ENCODE results near the gene NCOA1. TPM values are rescaled to one million over a fixed set of nuclear protein-coding genes. Genes with fewer than 3 reads are reported as not detected.

NCOA1 gene
- polyA plus RNA-seq, 1 of the 3 experiments (the other 2 are of a cell fraction) = 10.7 TPM

DNA sequence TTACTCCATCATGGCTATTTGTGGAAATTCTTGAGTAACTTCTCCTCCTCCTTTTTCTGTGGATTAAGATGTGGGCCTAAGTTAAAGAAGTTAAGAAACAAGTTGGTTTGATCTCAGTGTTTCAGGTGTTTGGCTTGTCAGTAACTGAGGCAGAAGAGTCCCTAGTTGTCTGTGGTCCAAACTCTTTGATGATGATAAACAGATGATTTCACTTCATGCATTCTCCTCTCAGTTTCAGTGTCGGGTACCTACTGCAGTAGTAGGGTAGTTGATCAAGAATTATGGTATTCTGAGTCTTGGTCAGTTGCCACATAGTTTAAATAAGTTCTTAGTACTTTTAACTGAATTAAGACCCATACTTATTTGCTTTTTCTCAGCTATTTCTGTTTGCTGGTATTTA is 85.6 kb downstream of the NCOA1 start:
- Histone ChIP-seq H3F3A (replicated peaks; ENCODE audit: insufficient read depth) (no peaks in the 10 kb centered on the region), H3K36me3 (replicated peaks in 1 of 2; ENCODE audit: control insufficient read depth in 1 of 2, insufficient read depth in 2 of 2, low read length in 1 of 2) (peaks cover under 1 to 2% of the 10 kb centered on the region in 2 experiments), H3K79me2 (ENCODE audit: insufficient read depth) (no peaks in the 10 kb centered on the region), H3K27ac (ENCODE audit: low read depth in 2 of 2, low read length in 1 of 2) (no peak overlapping the region), H3K9me3 (no peaks in the 10 kb centered on the region), H2AFZ (ENCODE audit: low read depth) (no peak overlapping the region), H3K4me2 (no peak overlapping the region), H3K4me3 (ENCODE audit: low read depth in 2 of 2, low read length in 1 of 2) (no peak overlapping the region), H3K9ac (no peak overlapping the region), H4K20me1 (ENCODE audit: insufficient read depth) (no peaks in the 10 kb centered on the region), H3K9me2 (no peaks in the 10 kb centered on the region), H3K4me1 (ENCODE audit: control insufficient read depth in 1 of 2, insufficient read depth in 2 of 2, low read depth in 1 of 2, low read length in 1 of 2) (peaks cover 0 to 4% of the 10 kb centered on the region in 2 experiments; a peak in 2 of 4 replicates), H3K27me3 (ENCODE audit: insufficient read depth) (no peaks in the 10 kb centered on the region)
- TF ChIP-seq RFX5 (IDR thresholded peaks at IDR 0.05; ENCODE audit: low read length) (no peak), NRF1 (IDR thresholded peaks at IDR 0.05; ENCODE audit: low read depth, low read length) (no peak), TEAD4 (IDR thresholded peaks at IDR 0.05; ENCODE audit: borderline replicate concordance, insufficient read depth) (no peak), TAF1 (IDR thresholded peaks at IDR 0.05; ENCODE audit: borderline replicate concordance, low read depth, low read length) (no peak)
- TF ChIP-seq, protein P1, sequence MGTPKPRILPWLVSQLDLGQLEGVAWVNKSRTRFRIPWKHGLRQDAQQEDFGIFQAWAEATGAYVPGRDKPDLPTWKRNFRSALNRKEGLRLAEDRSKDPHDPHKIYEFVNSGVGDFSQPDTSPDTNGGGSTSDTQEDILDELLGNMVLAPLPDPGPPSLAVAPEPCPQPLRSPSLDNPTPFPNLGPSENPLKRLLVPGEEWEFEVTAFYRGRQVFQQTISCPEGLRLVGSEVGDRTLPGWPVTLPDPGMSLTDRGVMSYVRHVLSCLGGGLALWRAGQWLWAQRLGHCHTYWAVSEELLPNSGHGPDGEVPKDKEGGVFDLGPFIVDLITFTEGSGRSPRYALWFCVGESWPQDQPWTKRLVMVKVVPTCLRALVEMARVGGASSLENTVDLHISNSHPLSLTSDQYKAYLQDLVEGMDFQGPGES (IDR thresholded peaks at IDR 0.05; ENCODE audit: low read depth, low read length) = no peak
- ChIA-PET CTCF (interaction anchor here (1.4 kb wide), 2 partner anchors 10 to 75 kb away, joined by 3 read pairs; no protein-coding TSS in a partner anchor), POLR2A (no interaction called here)
- DNase-seq = no peak
- WGBS (ENCODE audit: low lambda C conversion rate) = 77% methylated on average over 1 of the region's 1 CpG

GRCh38 chr2:24577481-24577880 is 86.4 kb downstream of the NCOA1 start:
- ChIA-PET POLR2A (no interaction called here), CTCF (interaction anchor here (1.4 kb wide), 2 partner anchors 11 to 76 kb away, joined by 3 read pairs; no protein-coding TSS in a partner anchor)
- no peak overlapping the region for H3K4me2 ChIP-seq
- H3F3A ChIP-seq (replicated peaks; ENCODE audit: insufficient read depth) = no peaks in the 10 kb centered on the region
- no peak overlapping the region for H3K4me3 ChIP-seq (ENCODE audit: low read depth in 2 of 2, low read length in 1 of 2)
- 93% methylated on average over 2 of the region's 2 CpGs for WGBS (ENCODE audit: low lambda C conversion rate)
- no peaks in the 10 kb centered on the region for H4K20me1 ChIP-seq (ENCODE audit: insufficient read depth)
- H3K9ac ChIP-seq = no peak overlapping the region
- no peaks in the 10 kb centered on the region for H3K9me3 ChIP-seq
- no peaks in the 10 kb centered on the region for H3K9me2 ChIP-seq
- H3K36me3 ChIP-seq (replicated peaks in 1 of 2; ENCODE audit: control insufficient read depth in 1 of 2, insufficient read depth in 2 of 2, low read length in 1 of 2) = peaks cover 0 to 7% of the 10 kb centered on the region in 2 experiments
- H2AFZ ChIP-seq (ENCODE audit: low read depth) = no peak overlapping the region
- no peak overlapping the region for H3K27ac ChIP-seq (ENCODE audit: low read depth in 2 of 2, low read length in 1 of 2)
- H3K27me3 ChIP-seq (ENCODE audit: insufficient read depth) = no peaks in the 10 kb centered on the region
- TF ChIP-seq NFIC (IDR thresholded peaks at IDR 0.05; ENCODE audit: borderline replicate concordance) (no peak), POLR2AphosphoS5 (IDR thresholded peaks at IDR 0.05; ENCODE audit: low read depth, low read length) (no peak), CHD2 (IDR thresholded peaks at IDR 0.05; ENCODE audit: low read length, partially characterized antibody) (no peak), TEAD4 (IDR thresholded peaks at IDR 0.05; ENCODE audit: borderline replicate concordance, insufficient read depth) (no peak), RCOR1 (IDR thresholded peaks at IDR 0.05; ENCODE audit: low read length) (no peak), USF1 (IDR thresholded peaks at IDR 0.05; ENCODE audit: borderline replicate concordance, low read depth) (no peak), EZH2phosphoT487 (IDR thresholded peaks at IDR 0.05; ENCODE audit: borderline replicate concordance, low read depth) (no peak), MEF2A (IDR thresholded peaks at IDR 0.05; ENCODE audit: borderline replicate concordance, low read depth) (no peak), GATA2 (CRISPR knock-in tag; IDR thresholded peaks at IDR 0.05) (no peak), RFX5 (IDR thresholded peaks at IDR 0.05; ENCODE audit: low read length) (no peak), TAF1 (IDR thresholded peaks at IDR 0.05; ENCODE audit: borderline replicate concordance, low read depth, low read length) (no peak)
- TF ChIP-seq, protein P2, sequence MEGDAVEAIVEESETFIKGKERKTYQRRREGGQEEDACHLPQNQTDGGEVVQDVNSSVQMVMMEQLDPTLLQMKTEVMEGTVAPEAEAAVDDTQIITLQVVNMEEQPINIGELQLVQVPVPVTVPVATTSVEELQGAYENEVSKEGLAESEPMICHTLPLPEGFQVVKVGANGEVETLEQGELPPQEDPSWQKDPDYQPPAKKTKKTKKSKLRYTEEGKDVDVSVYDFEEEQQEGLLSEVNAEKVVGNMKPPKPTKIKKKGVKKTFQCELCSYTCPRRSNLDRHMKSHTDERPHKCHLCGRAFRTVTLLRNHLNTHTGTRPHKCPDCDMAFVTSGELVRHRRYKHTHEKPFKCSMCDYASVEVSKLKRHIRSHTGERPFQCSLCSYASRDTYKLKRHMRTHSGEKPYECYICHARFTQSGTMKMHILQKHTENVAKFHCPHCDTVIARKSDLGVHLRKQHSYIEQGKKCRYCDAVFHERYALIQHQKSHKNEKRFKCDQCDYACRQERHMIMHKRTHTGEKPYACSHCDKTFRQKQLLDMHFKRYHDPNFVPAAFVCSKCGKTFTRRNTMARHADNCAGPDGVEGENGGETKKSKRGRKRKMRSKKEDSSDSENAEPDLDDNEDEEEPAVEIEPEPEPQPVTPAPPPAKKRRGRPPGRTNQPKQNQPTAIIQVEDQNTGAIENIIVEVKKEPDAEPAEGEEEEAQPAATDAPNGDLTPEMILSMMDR (IDR thresholded peaks at IDR 0.05) = no peak
- TF ChIP-seq, protein P1 (IDR thresholded peaks at IDR 0.05; ENCODE audit: low read depth, low read length) = no peak
- TF ChIP-seq, protein P3, sequence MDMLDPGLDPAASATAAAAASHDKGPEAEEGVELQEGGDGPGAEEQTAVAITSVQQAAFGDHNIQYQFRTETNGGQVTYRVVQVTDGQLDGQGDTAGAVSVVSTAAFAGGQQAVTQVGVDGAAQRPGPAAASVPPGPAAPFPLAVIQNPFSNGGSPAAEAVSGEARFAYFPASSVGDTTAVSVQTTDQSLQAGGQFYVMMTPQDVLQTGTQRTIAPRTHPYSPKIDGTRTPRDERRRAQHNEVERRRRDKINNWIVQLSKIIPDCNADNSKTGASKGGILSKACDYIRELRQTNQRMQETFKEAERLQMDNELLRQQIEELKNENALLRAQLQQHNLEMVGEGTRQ (IDR thresholded peaks at IDR 0.05; ENCODE audit: borderline replicate concordance, low read depth, low read length) = no peak
- peaks cover 0 to 4% of the 10 kb centered on the region in 2 experiments; a peak in 2 of 4 replicates for H3K4me1 ChIP-seq (ENCODE audit: control insufficient read depth in 1 of 2, insufficient read depth in 2 of 2, low read depth in 1 of 2, low read length in 1 of 2)
- DNase-seq = no peak
- no peaks in the 10 kb centered on the region for H3K79me2 ChIP-seq (ENCODE audit: insufficient read depth)
